ENCODE data around the gene CIAO2A.

DNA sequence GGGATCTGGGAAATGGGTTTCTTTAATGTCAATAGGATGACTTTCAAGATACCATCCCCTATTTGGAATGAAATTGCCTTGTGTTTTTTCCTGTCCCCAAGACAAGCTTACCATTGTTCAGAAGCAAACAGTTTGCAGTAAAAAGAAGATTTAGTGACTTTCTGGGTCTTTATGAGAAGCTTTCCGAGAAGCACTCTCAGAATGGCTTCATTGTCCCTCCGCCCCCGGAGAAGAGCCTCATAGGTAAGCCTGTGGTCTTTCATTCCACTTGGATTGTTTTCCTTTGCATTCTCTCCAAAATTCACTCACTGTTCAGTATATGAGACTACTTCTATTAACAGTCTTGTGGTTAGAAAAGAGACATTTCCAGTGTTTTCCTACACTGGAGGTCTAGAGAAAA, 32.3 kb upstream of the CIAO2A start:
- TF ChIP-seq, protein P1, sequence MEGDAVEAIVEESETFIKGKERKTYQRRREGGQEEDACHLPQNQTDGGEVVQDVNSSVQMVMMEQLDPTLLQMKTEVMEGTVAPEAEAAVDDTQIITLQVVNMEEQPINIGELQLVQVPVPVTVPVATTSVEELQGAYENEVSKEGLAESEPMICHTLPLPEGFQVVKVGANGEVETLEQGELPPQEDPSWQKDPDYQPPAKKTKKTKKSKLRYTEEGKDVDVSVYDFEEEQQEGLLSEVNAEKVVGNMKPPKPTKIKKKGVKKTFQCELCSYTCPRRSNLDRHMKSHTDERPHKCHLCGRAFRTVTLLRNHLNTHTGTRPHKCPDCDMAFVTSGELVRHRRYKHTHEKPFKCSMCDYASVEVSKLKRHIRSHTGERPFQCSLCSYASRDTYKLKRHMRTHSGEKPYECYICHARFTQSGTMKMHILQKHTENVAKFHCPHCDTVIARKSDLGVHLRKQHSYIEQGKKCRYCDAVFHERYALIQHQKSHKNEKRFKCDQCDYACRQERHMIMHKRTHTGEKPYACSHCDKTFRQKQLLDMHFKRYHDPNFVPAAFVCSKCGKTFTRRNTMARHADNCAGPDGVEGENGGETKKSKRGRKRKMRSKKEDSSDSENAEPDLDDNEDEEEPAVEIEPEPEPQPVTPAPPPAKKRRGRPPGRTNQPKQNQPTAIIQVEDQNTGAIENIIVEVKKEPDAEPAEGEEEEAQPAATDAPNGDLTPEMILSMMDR (conservative IDR thresholded peaks at IDR 0.05; ENCODE audit: low read length): no peak
- TF ChIP-seq EZH2phosphoT487 (IDR thresholded peaks at IDR 0.05; ENCODE audit: borderline replicate concordance): no peak
